Stimulated activated CD4-positive, alpha-beta T cell treated with anti-CD3 and anti-CD28 coated beads, Interleukin-12 subunit alpha, Interleukin-12 subunit beta, amount 100 ng/mL, for 24 hours (primary cell): Measurements from ENCODE around the gene MSI2.

Source experiments
- DNase-seq, 2 experiments: peaks; one replicate each; pipeline ENCODE4 v3.0.0-alpha.2; 2020; ENCODE audit warnings: low read depth in 2 of 2

The MSI2 gene

GRCh38 chr17:57578608-57579225, 322.4 kb downstream of the MSI2 start:
- no peak for DNase-seq

GRCh38 chr17:57579245-57579644, 322.9 kb downstream of the MSI2 start:
- DNase-seq: no peak

- DNase-seq: no peak
Measured at GRCh38 chr17:57580055-57580739, 323.9 kb downstream of the MSI2 start.

GRCh38 chr17:57582881-57583756, 326.8 kb downstream of the MSI2 start:
- DNase-seq: no peak

GRCh38 chr17:57584050-57584551, 327.8 kb downstream of the MSI2 start:
- no peak for DNase-seq

- DNase-seq: no peak
Measured at GRCh38 chr17:57585341-57586195, 329.2 kb downstream of the MSI2 start.

- no peak for DNase-seq
Measured at GRCh38 chr17:57586196-57586740, 329.9 kb downstream of the MSI2 start.

GRCh38 chr17:57586742-57587141, 330.4 kb downstream of the MSI2 start:
- no peak for DNase-seq

GRCh38 chr17:57587193-57587969, 331.1 kb downstream of the MSI2 start:
- DNase-seq: no peak

- no peak for DNase-seq
Measured at GRCh38 chr17:57588086-57588485, 331.8 kb downstream of the MSI2 start.

- no peak for DNase-seq
Measured at GRCh38 chr17:57589151-57590034, 333.1 kb downstream of the MSI2 start.

- DNase-seq: no peak
Measured at GRCh38 chr17:57593739-57594462, 337.6 kb downstream of the MSI2 start.

- DNase-seq: no peak
Measured at GRCh38 chr17:57594767-57595166, 338.4 kb downstream of the MSI2 start.

GRCh38 chr17:57595426-57595825, 339.1 kb downstream of the MSI2 start:
- DNase-seq: no peak

- DNase-seq: no peak
Measured at GRCh38 chr17:57595947-57596695, 339.8 kb downstream of the MSI2 start.

- DNase-seq: no peak
Measured at GRCh38 chr17:57597101-57597500, 340.8 kb downstream of the MSI2 start.

GRCh38 chr17:57597531-57598453, 341.5 kb downstream of the MSI2 start:
- peak in 1 of 2 experiments; percentile 26 for DNase-seq
